Measurements from ENCODE around the gene PARK7.

PARK7 gene

GRCh38 chr1:8011016-8011415, 49.5 kb downstream of the PARK7 start:
- DNase-seq, result no peak

- no peak for DNase-seq
These were observed 50.7 kb downstream of the PARK7 start for GRCh38 chr1:8011923-8012858.

GRCh38 chr1:8012955-8013354, 51.4 kb downstream of the PARK7 start:
- no peak for DNase-seq

GRCh38 chr1:8013399-8013798, 51.9 kb downstream of the PARK7 start:
- no peak for DNase-seq

GRCh38 chr1:8013800-8014199, 52.3 kb downstream of the PARK7 start:
- DNase-seq, result no peak

GRCh38 chr1:8014381-8014988, 53.0 kb downstream of the PARK7 start:
- no peak for DNase-seq

- DNase-seq, result no peak
These were observed 53.7 kb downstream of the PARK7 start for GRCh38 chr1:8015036-8015808.

- DNase-seq, result no peak
These were observed 54.3 kb downstream of the PARK7 start for GRCh38 chr1:8015809-8016165.

GRCh38 chr1:8016210-8016894, 54.8 kb downstream of the PARK7 start:
- no peak for DNase-seq

GRCh38 chr1:8016895-8017241, 55.4 kb downstream of the PARK7 start:
- DNase-seq, result no peak

- no peak for DNase-seq
These were observed 56.1 kb downstream of the PARK7 start for GRCh38 chr1:8017495-8018197.

GRCh38 chr1:8018492-8019228, 57.1 kb downstream of the PARK7 start:
- no peak for DNase-seq

GRCh38 chr1:8019229-8019620, 57.7 kb downstream of the PARK7 start:
- DNase-seq, result no peak

- DNase-seq, result no peak
These were observed 58.5 kb downstream of the PARK7 start for GRCh38 chr1:8020032-8020431.

- no peak for DNase-seq
These were observed 60.3 kb downstream of the PARK7 start for GRCh38 chr1:8021676-8022266.

- no peak for DNase-seq
These were observed 61.1 kb downstream of the PARK7 start for GRCh38 chr1:8022395-8023286.

- DNase-seq, result no peak
These were observed 61.9 kb downstream of the PARK7 start for GRCh38 chr1:8023287-8023994.

GRCh38 chr1:8023995-8024313, 62.4 kb downstream of the PARK7 start:
- no peak for DNase-seq

GRCh38 chr1:8024329-8024728, 62.8 kb downstream of the PARK7 start:
- DNase-seq, result no peak
